Measurements from ENCODE around the gene EGFLAM. TPM values are rescaled to one million over a fixed set of nuclear protein-coding genes. Genes with fewer than 3 reads are reported as not detected.

The EGFLAM gene
- total and polyA plus RNA-seq, 9 of the 15 experiments (the other 6 are each of a cell fraction or from before 2014, with no cell fraction given): 0.09 to 2.5 (median 1.0) TPM

DNA sequence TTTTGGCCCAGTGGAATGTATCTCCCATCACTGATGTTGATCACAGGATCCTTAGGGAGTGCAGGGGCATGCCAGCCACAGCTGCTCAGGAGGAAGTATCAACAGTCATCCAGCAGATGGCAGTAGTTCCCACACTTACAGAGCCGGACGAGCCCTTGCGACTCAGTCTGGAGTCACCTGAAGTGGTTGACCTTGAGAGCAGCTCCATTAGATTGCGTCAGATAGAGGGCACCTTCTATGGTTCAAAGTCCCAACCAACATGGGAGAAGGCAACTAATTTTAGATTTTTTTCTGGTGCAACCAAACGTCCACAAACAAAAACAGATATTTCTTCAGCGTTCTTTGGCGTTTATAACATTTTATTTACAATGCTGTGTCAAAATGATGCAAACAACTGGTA is 124.5 kb downstream of the EGFLAM start (continued):
- TF ChIP-seq, protein P1, sequence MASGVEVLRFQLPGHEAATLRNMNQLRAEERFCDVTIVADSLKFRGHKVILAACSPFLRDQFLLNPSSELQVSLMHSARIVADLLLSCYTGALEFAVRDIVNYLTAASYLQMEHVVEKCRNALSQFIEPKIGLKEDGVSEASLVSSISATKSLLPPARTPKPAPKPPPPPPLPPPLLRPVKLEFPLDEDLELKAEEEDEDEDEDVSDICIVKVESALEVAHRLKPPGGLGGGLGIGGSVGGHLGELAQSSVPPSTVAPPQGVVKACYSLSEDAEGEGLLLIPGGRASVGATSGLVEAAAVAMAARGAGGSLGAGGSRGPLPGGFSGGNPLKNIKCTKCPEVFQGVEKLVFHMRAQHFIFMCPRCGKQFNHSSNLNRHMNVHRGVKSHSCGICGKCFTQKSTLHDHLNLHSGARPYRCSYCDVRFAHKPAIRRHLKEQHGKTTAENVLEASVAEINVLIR (CRISPR knock-in tag; IDR thresholded peaks at IDR 0.05): no peak
- TF ChIP-seq ZNF444 (CRISPR knock-in tag; IDR thresholded peaks at IDR 0.05) (no peak), KLF1 (tag; IDR thresholded peaks at IDR 0.05) (no peak), OTX1 (CRISPR knock-in tag; IDR thresholded peaks at IDR 0.05) (no peak), ETV5 (CRISPR knock-in tag; IDR thresholded peaks at IDR 0.05; ENCODE audit: low read depth) (no peak; the same call in 1 of the 2 replicates), ZFP1 (CRISPR knock-in tag; IDR thresholded peaks at IDR 0.05) (no peak), ZNF41 (CRISPR knock-in tag; conservative IDR thresholded peaks at IDR 0.05) (no peak), C11orf30 (IDR thresholded peaks at IDR 0.05; ENCODE audit: low read depth) (no peak), ZEB2 (IDR thresholded peaks at IDR 0.05) (no peak), POLR3G (IDR thresholded peaks at IDR 0.05; ENCODE audit: extremely low read depth, insufficient read length, insufficient replicate concordance) (no peak), TGIF2 (CRISPR knock-in tag; IDR thresholded peaks at IDR 0.05) (no peak), NEUROD1 (IDR thresholded peaks at IDR 0.05; ENCODE audit: borderline replicate concordance, low read depth, low read length, partially characterized antibody) (no peak), HDAC2 (IDR thresholded peaks at IDR 0.05) (no peak), ATF7 (IDR thresholded peaks at IDR 0.05) (peak; percentile 68), ZNF707 (CRISPR knock-in tag; conservative IDR thresholded peaks at IDR 0.05) (no peak), ZNF121 (CRISPR knock-in tag; conservative IDR thresholded peaks at IDR 0.05) (no peak), CBFA2T3 (IDR thresholded peaks at IDR 0.05) (no peak)
- TF ChIP-seq, protein P2, sequence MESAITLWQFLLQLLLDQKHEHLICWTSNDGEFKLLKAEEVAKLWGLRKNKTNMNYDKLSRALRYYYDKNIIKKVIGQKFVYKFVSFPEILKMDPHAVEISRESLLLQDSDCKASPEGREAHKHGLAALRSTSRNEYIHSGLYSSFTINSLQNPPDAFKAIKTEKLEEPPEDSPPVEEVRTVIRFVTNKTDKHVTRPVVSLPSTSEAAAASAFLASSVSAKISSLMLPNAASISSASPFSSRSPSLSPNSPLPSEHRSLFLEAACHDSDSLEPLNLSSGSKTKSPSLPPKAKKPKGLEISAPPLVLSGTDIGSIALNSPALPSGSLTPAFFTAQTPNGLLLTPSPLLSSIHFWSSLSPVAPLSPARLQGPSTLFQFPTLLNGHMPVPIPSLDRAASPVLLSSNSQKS (CRISPR knock-in tag; IDR thresholded peaks at IDR 0.05): no peak
- TF ChIP-seq, protein P3, sequence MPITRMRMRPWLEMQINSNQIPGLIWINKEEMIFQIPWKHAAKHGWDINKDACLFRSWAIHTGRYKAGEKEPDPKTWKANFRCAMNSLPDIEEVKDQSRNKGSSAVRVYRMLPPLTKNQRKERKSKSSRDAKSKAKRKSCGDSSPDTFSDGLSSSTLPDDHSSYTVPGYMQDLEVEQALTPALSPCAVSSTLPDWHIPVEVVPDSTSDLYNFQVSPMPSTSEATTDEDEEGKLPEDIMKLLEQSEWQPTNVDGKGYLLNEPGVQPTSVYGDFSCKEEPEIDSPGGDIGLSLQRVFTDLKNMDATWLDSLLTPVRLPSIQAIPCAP (CRISPR knock-in tag; IDR thresholded peaks at IDR 0.05; ENCODE audit: borderline replicate concordance): no peak
- TF ChIP-seq, protein P4, sequence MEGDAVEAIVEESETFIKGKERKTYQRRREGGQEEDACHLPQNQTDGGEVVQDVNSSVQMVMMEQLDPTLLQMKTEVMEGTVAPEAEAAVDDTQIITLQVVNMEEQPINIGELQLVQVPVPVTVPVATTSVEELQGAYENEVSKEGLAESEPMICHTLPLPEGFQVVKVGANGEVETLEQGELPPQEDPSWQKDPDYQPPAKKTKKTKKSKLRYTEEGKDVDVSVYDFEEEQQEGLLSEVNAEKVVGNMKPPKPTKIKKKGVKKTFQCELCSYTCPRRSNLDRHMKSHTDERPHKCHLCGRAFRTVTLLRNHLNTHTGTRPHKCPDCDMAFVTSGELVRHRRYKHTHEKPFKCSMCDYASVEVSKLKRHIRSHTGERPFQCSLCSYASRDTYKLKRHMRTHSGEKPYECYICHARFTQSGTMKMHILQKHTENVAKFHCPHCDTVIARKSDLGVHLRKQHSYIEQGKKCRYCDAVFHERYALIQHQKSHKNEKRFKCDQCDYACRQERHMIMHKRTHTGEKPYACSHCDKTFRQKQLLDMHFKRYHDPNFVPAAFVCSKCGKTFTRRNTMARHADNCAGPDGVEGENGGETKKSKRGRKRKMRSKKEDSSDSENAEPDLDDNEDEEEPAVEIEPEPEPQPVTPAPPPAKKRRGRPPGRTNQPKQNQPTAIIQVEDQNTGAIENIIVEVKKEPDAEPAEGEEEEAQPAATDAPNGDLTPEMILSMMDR (IDR thresholded peaks at IDR 0.05 in 2 of 3, conservative IDR thresholded peaks at IDR 0.05 in 1 of 3; ENCODE audit: insufficient read depth in 2 of 3, low read depth in 1 of 3, low read length in 3 of 3): peak; percentile 82 to 96 (median 87)
- TF ChIP-seq, protein P5, sequence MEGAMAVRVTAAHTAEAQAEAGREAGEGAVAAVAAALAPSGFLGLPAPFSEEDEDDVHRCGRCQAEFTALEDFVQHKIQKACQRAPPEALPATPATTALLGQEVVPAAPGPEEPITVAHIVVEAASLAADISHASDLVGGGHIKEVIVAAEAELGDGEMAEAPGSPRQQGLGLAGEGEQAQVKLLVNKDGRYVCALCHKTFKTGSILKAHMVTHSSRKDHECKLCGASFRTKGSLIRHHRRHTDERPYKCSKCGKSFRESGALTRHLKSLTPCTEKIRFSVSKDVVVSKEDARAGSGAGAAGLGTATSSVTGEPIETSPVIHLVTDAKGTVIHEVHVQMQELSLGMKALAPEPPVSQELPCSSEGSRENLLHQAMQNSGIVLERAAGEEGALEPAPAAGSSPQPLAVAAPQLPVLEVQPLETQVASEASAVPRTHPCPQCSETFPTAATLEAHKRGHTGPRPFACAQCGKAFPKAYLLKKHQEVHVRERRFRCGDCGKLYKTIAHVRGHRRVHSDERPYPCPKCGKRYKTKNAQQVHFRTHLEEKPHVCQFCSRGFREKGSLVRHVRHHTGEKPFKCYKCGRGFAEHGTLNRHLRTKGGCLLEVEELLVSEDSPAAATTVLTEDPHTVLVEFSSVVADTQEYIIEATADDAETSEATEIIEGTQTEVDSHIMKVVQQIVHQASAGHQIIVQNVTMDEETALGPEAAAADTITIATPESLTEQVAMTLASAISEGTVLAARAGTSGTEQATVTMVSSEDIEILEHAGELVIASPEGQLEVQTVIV (CRISPR knock-in tag; IDR thresholded peaks at IDR 0.05; ENCODE audit: borderline replicate concordance): no peak
- TF ChIP-seq, protein P6, sequence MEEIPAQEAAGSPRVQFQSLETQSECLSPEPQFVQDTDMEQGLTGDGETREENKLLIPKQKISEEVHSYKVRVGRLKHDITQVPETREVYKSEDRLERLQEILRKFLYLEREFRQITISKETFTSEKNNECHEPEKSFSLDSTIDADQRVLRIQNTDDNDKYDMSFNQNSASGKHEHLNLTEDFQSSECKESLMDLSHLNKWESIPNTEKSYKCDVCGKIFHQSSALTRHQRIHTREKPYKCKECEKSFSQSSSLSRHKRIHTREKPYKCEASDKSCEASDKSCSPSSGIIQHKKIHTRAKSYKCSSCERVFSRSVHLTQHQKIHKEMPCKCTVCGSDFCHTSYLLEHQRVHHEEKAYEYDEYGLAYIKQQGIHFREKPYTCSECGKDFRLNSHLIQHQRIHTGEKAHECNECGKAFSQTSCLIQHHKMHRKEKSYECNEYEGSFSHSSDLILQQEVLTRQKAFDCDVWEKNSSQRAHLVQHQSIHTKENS (CRISPR knock-in tag; IDR thresholded peaks at IDR 0.05): no peak

Measured in K562 (cell line).